GM23338 (cell line): ENCODE data around the gene IGFL4.

Experiments
- CREB1 ChIP-seq: fragments of 250-450 bp; sonication (Bioruptor Pico); IDR thresholded peaks from 2 replicates; pipeline ENCODE4 v1.5.0; 2020; ENCODE audit warnings: low read depth, mild to moderate bottlenecking, moderate library complexity
- CTCF ChIP-seq, 2 experiments: fragments of 200-600 bp in 1 of 2; sonication (generic) in 1 of 2; conservative IDR thresholded peaks; 2 replicates each; pipeline versions ENCODE4 v1.5.1 to v1.6.1; 2016 to 2017; ENCODE audit warnings: antibody characterized with exemption in 2 of 2, low read depth in 2 of 2, mild to moderate bottlenecking in 2 of 2, moderate library complexity in 1 of 2
- ETS1 ChIP-seq: IDR thresholded peaks from 2 replicates; pipeline ENCODE4 v1.6.1; 2016; ENCODE audit warnings: antibody characterized with exemption
- EZH2 ChIP-seq: fragments of 200-600 bp; sonication (generic); IDR thresholded peaks from one replicate; pipeline ENCODE4 v1.8.0; 2017; ENCODE audit warnings: antibody characterized with exemption, mild to moderate bottlenecking, low read depth; ENCODE audit not compliant: unreplicated experiment
- EZH2phosphoT487 ChIP-seq: fragments of 200-600 bp; sonication (generic); IDR thresholded peaks from one replicate; pipeline ENCODE4 v1.8.1; 2018; ENCODE audit warnings: antibody characterized with exemption; ENCODE audit not compliant: unreplicated experiment
- JUNB ChIP-seq: IDR thresholded peaks from one replicate; pipeline ENCODE4 v1.6.1; 2016; ENCODE audit warnings: antibody characterized with exemption; ENCODE audit not compliant: unreplicated experiment
- POLR2AphosphoS5 ChIP-seq: IDR thresholded peaks from 2 replicates; pipeline ENCODE4 v1.6.1; 2016; ENCODE audit warnings: antibody characterized with exemption, low read depth
- REST ChIP-seq: IDR thresholded peaks from one replicate; pipeline ENCODE4 v1.6.1; 2018; ENCODE audit warnings: antibody characterized with exemption; ENCODE audit not compliant: unreplicated experiment
- STAT1 ChIP-seq: IDR thresholded peaks from one replicate; pipeline ENCODE4 v1.6.1; 2016; ENCODE audit warnings: antibody characterized with exemption; ENCODE audit not compliant: unreplicated experiment
- ZNF114 ChIP-seq: fragments of 250-450 bp; sonication (Bioruptor Pico); IDR thresholded peaks from 2 replicates; pipeline ENCODE4 v1.5.0; 2020; ENCODE audit warnings: mild to moderate bottlenecking, moderate library complexity
- ZNF331 ChIP-seq: fragments of 250-450 bp; sonication (Bioruptor Pico); IDR thresholded peaks from 2 replicates; pipeline ENCODE4 v1.5.0; 2020; ENCODE audit warnings: low read depth, mild to moderate bottlenecking, moderate library complexity

- TF ChIP-seq POLR2AphosphoS5 (no peak), CTCF (conservative IDR thresholded peaks at IDR 0.05; ENCODE audit: low read depth in 2 of 2) (no peak), EZH2 (no peak), REST (no peak), CREB1 (CRISPR knock-in tag) (no peak), EZH2phosphoT487 (no peak), STAT1 (no peak), ZNF331 (CRISPR knock-in tag) (no peak), JUNB (no peak), ZNF114 (CRISPR knock-in tag) (no peak), ETS1 (no peak)
These were observed 7.4 kb downstream of the IGFL4 start for GRCh38 chr19:46033401-46033800.
